MM.1S (cell line): Measurements from ENCODE around the gene MIEN1.

Experiments used
- EZH2 ChIP-seq: fragments of 300-600 bp; sonication (generic); optimal IDR thresholded peaks from 2 replicates; pipeline ENCODE3; 2017; ENCODE audit warnings: low read depth, mild to moderate bottlenecking, antibody characterized with exemption, low read length, mixed read lengths
- EZH2phosphoT487 ChIP-seq: fragments of 300-600 bp; sonication (generic); IDR thresholded peaks from 2 replicates; pipeline ENCODE4 v1.6.1; 2018; ENCODE audit warnings: antibody characterized with exemption, low read length
- TF ChIP-seq, protein P1 (sequence below): fragments of 300-600 bp; sonication (generic); IDR thresholded peaks from 2 replicates; pipeline ENCODE4 v1.5.1; 2016; ENCODE audit warnings: antibody characterized with exemption, low read length, mixed read lengths

DNA sequence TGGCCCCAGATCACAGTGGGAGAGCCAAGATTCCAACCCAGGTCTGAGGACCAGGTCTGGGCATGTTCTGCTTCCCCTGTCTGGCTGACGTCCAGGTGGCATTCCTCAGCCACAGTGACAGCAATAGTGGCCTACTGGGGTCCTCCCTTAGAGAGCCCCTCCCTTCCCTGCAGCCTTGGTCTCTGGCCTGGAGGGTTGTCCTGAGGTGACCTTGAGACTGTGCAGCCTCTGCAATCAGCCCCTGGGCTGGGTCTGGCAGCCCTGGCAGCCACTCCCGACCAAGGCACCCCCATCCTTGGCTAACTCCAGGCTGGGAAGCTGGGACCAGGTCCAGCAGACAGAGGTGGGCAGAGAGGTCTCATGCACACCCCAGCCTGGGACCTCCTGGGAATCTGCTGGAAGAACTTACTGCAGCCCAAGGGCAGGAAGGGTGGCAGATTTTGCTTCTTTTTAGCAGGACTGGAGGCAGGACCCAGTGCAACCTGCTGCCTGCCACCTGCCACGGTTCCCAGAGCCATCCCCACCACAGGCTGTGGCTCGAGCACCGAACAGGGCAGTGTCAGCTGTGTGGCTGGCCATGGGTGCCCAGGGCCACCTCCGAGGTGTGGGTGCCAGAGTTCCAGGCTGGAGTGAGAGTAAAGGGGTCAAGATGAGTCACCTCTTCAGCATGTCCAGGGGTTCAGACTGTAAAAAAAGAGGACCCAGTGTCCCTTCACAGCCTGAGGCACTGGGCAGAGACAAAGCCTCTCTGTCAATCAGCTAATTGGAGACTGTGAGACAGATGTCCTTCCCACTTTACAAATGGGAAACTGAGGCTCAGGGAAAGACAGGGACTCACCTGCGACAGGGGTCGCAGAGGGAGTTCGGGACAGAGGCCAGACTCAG is 20.0 kb upstream of the MIEN1 start:
- TF ChIP-seq, protein P1, sequence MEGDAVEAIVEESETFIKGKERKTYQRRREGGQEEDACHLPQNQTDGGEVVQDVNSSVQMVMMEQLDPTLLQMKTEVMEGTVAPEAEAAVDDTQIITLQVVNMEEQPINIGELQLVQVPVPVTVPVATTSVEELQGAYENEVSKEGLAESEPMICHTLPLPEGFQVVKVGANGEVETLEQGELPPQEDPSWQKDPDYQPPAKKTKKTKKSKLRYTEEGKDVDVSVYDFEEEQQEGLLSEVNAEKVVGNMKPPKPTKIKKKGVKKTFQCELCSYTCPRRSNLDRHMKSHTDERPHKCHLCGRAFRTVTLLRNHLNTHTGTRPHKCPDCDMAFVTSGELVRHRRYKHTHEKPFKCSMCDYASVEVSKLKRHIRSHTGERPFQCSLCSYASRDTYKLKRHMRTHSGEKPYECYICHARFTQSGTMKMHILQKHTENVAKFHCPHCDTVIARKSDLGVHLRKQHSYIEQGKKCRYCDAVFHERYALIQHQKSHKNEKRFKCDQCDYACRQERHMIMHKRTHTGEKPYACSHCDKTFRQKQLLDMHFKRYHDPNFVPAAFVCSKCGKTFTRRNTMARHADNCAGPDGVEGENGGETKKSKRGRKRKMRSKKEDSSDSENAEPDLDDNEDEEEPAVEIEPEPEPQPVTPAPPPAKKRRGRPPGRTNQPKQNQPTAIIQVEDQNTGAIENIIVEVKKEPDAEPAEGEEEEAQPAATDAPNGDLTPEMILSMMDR: no peak
- no peak for TF ChIP-seq EZH2phosphoT487
- no peak for TF ChIP-seq EZH2
